Mononuclear cell (primary cell): ENCODE data around the gene TBC1D20. TPM values are rescaled to one million over a fixed set of nuclear protein-coding genes. Genes with fewer than 3 reads are reported as not detected.
"Not testable (repeated sequence)": the region's sequence is repeated elsewhere in the genome, so short reads cannot be mapped to it uniquely, and the experiment has no call there.

Experiments used
- H3K27me3 ChIP-seq: 2 replicates; pipeline ENCODE4 v1.6.0; 2011; ENCODE audit warnings: low read length, control low read depth; ENCODE audit not compliant: insufficient read depth
- H3K4me1 ChIP-seq: 2 replicates; pipeline ENCODE4 v1.5.1; 2011; ENCODE audit warnings: mild to moderate bottlenecking, low read length, control low read depth; ENCODE audit not compliant: insufficient read depth
- H3K4me3 ChIP-seq: 2 replicates; pipeline ENCODE4 v1.5.1; 2011; ENCODE audit warnings: mild to moderate bottlenecking, low read length, moderate library complexity
- H3K9me3 ChIP-seq: 2 replicates; pipeline ENCODE4 v1.5.1; 2011; ENCODE audit warnings: low read depth, mild to moderate bottlenecking, control low read depth, low read length
- total RNA-seq: library from RNA; depleted of rRNA; stranded (reverse); fragments of >200 nt; gene quantifications from one replicate; pipeline ENCODE4 v1.2.3, GENCODE V29; 2012

TBC1D20 gene
- total RNA-seq, result 16.2 TPM

- H3K9me3 ChIP-seq, result no peaks in the 10 kb centered on the region
- no peaks in the 10 kb centered on the region for H3K27me3 ChIP-seq
- H3K4me3 ChIP-seq, result peak within 1 kb of the TSS; percentile 79
Measured at GRCh38 chr20:462199-462991, at the start of gene TBC1D20. TBC1D20 (minus strand) TSS chr20:462533; CDS start chr20:462405, 128 bp downstream.

DNA sequence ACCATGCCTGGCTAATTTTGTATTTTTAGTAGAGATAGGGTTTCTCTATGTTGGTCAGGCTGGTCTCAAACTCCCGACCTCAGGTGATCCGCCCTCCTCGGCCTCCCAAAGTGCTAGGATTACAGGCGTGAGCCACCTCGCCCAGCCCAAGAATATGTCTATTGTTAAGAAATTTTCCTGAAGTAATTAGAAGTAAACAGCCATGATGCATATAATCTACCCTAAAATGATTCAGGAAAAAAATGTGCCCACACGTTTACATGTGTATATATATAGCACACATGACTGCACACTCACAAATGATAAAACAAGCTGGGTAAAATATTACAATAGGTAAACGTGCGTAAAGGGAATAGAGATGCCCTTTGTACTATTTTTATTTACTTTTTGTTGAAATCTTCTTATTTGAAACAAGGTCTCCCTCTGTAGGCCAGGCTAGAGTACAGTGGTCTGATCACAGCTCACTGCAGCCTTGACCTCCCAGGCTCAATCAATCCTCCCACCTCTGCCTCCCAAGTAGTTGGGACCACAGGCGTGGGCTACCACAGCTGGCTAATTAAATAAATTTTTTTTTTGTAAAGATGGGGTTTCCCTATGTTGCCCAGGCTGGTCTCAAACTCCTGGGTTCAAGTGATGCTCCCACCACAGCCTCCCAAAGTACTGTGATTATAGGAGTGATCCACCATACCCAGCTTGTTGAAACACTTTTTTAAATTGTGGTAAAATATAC is 48.2 kb upstream of the TBC1D20 start:
- not testable (repeated sequence) for H3K4me1 ChIP-seq, H3K9me3 ChIP-seq, H3K27me3 ChIP-seq, H3K4me3 ChIP-seq

More at GRCh38 chr20:462199-462991, at the start of gene TBC1D20:
- peaks cover 35% of the 10 kb centered on the region for H3K4me1 ChIP-seq

DNA sequence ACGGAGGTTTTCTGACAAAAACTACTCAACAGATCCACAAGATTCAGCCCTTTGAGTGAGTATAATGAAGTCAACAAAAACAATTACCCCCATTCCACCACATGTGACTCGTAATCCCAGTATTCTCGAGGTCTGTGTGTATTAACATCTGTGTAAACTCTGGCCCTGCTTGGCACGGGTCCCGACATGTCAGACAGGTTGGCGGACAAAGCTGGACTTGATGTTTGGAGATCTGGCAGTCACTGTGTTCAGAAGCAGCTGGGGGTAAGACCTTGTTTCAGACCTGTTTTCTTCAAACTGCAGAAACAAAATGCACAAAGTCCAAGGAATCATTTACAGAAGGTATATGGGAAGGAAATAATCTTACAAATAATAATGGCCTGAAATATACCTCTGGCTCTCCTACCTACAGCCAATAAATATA is 46.0 kb upstream of the TBC1D20 start:
- not testable (repeated sequence) for H3K9me3 ChIP-seq, H3K4me1 ChIP-seq, H3K27me3 ChIP-seq, H3K4me3 ChIP-seq

- Histone ChIP-seq H3K9me3 (no peaks in the 10 kb centered on the region), H3K4me3 (no peak overlapping the region), H3K27me3 (no peaks in the 10 kb centered on the region), H3K4me1 (peaks cover 4% of the 10 kb centered on the region)
Measured at GRCh38 chr20:507761-508332, 45.5 kb upstream of the TBC1D20 start.

DNA sequence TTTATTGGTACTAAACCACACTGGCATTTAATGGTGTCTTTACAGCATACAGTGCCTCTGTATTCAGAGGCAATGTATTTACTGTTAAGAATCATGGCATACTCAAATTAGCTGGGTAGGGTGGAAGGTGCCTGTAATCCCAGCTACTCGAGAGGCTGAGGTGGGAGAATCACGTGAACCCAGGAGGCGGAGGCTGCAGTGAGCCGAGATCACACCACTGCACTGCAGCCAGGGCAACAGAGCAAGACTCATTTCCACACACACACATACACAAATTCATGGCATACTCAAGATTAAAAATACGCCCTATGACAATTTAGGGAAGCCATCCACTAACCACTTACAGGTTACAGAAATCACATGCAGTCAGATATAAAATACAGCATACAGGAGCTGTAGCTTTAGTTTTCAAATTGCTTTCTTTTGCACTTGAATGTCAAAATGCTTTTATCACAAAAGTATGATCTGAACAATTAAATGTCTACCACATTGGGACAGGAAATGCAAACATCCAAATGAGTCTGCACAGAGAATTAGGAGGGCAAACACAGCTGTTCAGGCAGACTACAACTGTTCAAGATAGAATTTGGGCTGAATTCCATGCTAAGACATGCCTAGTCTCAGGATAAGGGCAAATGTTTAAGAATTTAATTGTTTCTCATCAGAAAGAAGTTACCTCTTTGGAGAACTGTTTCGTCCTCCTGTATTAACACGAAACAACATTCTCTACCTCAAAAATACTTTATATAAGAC is 44.8 kb upstream of the TBC1D20 start:
- H3K4me1 ChIP-seq, result peaks cover 4% of the 10 kb centered on the region
- no peaks in the 10 kb centered on the region for H3K27me3 ChIP-seq

GRCh38 chr20:504632-505075 is 42.3 kb upstream of the TBC1D20 start:
- no peaks in the 10 kb centered on the region for H3K27me3 ChIP-seq
- H3K4me1 ChIP-seq, result peaks cover 3% of the 10 kb centered on the region
- H3K4me3 ChIP-seq, result no peak overlapping the region
- H3K9me3 ChIP-seq, result no peaks in the 10 kb centered on the region

More for the DNA sequence above, 44.8 kb upstream of the TBC1D20 start:
- Histone ChIP-seq H3K4me3 (no peak overlapping the region), H3K9me3 (no peaks in the 10 kb centered on the region)

- no peaks in the 10 kb centered on the region for H3K9me3 ChIP-seq
- no peaks in the 10 kb centered on the region for H3K4me1 ChIP-seq
- H3K4me3 ChIP-seq, result no peak overlapping the region
- H3K27me3 ChIP-seq, result no peaks in the 10 kb centered on the region
Measured at GRCh38 chr20:503048-503737, 40.9 kb upstream of the TBC1D20 start.

- no peaks in the 10 kb centered on the region for H3K4me1 ChIP-seq
- H3K27me3 ChIP-seq, result no peaks in the 10 kb centered on the region
- no peaks in the 10 kb centered on the region for H3K9me3 ChIP-seq
- no peak overlapping the region for H3K4me3 ChIP-seq
Measured at GRCh38 chr20:497979-498378, 35.6 kb upstream of the TBC1D20 start.

DNA sequence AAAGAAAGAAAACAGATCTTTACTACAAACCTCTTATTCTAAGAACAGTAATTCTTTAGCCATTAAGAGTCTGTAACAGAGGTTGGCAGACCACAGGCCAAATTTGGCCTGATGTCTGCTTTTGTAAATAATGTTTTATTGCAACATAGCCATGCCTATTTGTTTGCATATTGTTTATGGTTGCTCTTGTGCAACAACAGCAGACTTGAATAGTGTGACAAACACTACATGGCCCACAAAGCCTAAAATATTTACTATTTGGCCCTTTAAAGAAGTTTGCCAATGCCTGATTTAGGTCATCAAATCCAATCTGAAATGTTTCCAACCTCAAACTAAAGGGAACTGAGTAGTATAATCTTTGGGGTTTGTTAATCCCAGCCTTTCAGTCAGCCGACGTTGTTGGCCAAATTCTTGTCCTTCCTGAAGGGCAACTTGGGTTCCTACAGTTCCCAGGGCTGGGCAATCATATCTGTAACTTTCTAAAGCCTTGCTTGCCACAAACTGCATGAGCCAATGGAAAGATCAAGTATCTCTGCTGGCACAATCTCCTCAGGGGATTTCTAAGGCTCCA is 33.9 kb upstream of the TBC1D20 start:
- no peaks in the 10 kb centered on the region for H3K4me1 ChIP-seq
- no peak overlapping the region for H3K4me3 ChIP-seq

GRCh38 chr20:492159-492558 is 29.8 kb upstream of the TBC1D20 start:
- Histone ChIP-seq H3K4me1 (no peaks in the 10 kb centered on the region), H3K4me3 (no peak overlapping the region), H3K9me3 (no peaks in the 10 kb centered on the region), H3K27me3 (no peaks in the 10 kb centered on the region)

More for the DNA sequence above, 33.9 kb upstream of the TBC1D20 start:
- Histone ChIP-seq H3K9me3 (no peaks in the 10 kb centered on the region), H3K27me3 (no peaks in the 10 kb centered on the region)

- Histone ChIP-seq H3K9me3 (no peaks in the 10 kb centered on the region), H3K4me3 (no peak overlapping the region), H3K27me3 (no peaks in the 10 kb centered on the region), H3K4me1 (no peaks in the 10 kb centered on the region)
Measured at GRCh38 chr20:487655-488054, 25.3 kb upstream of the TBC1D20 start.

GRCh38 chr20:483815-484644 is 21.7 kb upstream of the TBC1D20 start:
- Histone ChIP-seq H3K4me3 (no peak overlapping the region), H3K4me1 (peaks cover 3% of the 10 kb centered on the region), H3K27me3 (no peaks in the 10 kb centered on the region), H3K9me3 (no peaks in the 10 kb centered on the region)

GRCh38 chr20:481167-481566 is 18.8 kb upstream of the TBC1D20 start:
- no peak overlapping the region for H3K4me3 ChIP-seq
- H3K4me1 ChIP-seq, result peaks cover 3% of the 10 kb centered on the region
- no peaks in the 10 kb centered on the region for H3K9me3 ChIP-seq
- no peaks in the 10 kb centered on the region for H3K27me3 ChIP-seq
